ENCODE results near the gene TMEM156.
A peak's percentile ranks its signal among the peaks of the same experiment; 100 is the strongest.
"Not testable (repeated sequence)": the region's sequence is repeated elsewhere in the genome, so short reads cannot be mapped to it uniquely, and the experiment has no call there.

TMEM156 gene

DNA sequence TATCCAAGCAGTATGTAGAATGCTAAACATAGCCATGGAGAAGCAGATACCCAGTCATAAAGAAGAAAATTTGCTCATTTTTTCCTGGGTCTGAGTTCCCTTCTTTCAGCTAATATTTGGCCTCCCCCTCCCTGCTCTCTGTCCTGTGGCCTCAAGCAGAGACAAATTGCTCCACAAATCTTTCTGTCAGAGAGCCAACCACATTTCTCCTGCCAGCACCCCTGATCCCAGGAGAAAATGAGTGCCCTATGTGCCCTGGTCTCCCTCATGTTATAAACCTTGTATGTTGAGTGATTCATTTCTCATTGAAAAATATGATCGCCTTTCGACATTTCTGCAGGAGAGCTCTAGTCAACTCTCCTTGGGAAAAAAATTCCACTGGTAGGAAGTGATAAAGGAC is 82.0 kb downstream of the TMEM156 start:
- ChIA-PET POLR2A (ENCODE audit: low non-redundant PET) (no interaction called here), CTCF (no interaction called here)
- DNase-seq (ENCODE audit: low spot score): no peak

GRCh38 chr4:38949411-38950051 is 82.7 kb downstream of the TMEM156 start:
- no peak for DNase-seq (ENCODE audit: low spot score)
- H3K27ac ChIP-seq: no peak overlapping the region
- ChIA-PET POLR2A (ENCODE audit: low non-redundant PET) (no interaction called here), CTCF (no interaction called here)
- TF ChIP-seq CTCF (conservative IDR thresholded peaks at IDR 0.05; ENCODE audit: low read depth): no peak

More for the DNA sequence above, 82.0 kb downstream of the TMEM156 start:
- H3K27ac ChIP-seq: no peak overlapping the region
- no peak for TF ChIP-seq CTCF (conservative IDR thresholded peaks at IDR 0.05; ENCODE audit: low read depth)

DNA sequence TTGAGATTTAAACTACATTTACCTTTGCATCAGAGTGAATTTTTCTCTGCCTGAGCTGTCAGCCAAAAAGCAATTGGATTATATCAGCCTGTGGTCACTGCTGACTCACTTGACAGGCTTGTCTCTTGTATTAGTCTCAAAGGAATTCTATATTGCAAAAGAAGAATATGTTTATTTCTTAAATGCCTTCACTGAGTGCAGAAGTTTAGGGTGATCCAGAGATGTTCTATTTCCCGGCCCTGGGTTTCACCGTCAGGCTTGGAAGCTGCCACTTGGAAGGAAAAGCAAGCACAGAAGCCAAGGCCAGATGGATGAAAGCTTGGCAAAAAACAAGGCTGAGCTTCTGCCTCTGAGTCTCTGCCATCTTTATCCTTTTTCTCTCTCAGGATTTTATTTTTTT is 83.7 kb downstream of the TMEM156 start:
- no peak overlapping the region for H3K27ac ChIP-seq
- no peak for TF ChIP-seq CTCF (conservative IDR thresholded peaks at IDR 0.05; ENCODE audit: low read depth)
- peak; percentile 69 for DNase-seq (ENCODE audit: low spot score)
- ChIA-PET CTCF (no interaction called here), POLR2A (ENCODE audit: low non-redundant PET) (no interaction called here)

DNA sequence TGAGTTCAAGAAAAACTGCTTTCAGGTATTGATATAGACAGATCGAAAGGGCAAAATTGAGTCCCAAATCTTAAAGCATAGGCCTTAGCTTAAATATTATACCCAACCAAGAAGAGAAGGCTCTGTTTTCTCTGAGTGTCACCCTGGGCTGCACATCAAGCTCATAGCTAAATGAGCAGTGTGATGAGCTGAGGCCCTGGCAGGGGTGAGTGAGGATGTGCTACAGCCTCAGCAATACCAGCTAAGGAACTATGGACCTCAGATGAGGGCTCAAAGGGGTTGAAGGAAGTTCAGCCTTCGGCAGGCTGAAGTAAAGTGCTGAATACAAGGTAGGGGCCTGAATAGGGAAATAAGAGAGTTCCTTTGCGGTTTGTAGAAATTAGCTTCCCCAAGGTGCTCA is 85.3 kb downstream of the TMEM156 start:
- POLR2A ChIA-PET (ENCODE audit: low non-redundant PET): no interaction called here
- no peak for DNase-seq (ENCODE audit: low spot score)
- TF ChIP-seq CTCF (conservative IDR thresholded peaks at IDR 0.05; ENCODE audit: low read depth): no peak
- no peak overlapping the region for H3K27ac ChIP-seq
- CTCF ChIA-PET: no interaction called here

DNA sequence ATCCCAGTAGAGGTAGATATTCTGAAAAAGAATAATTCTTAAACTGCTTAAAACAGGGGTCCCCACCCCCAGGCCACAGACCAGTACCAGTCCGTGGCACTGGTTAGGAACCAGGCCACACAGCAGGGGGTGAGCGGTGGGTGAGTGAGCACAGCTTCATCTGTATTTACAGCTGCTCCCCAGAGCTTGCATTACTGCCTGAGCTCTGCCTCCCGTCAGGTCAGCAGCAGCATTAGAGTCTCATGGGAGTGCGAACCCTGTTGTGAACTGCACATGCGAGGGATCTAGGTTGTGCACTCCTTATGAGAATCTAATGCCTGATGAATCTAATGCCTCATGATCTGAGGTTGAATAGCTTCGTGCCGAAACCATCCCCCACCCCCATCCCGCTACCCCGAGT is 87.8 kb downstream of the TMEM156 start:
- no peak for DNase-seq (ENCODE audit: low spot score)
- ChIA-PET POLR2A (ENCODE audit: low non-redundant PET) (interaction anchor here (0.5 kb wide), 1 partner anchor 416 kb away, joined by 3 read pairs; no protein-coding TSS in a partner anchor), CTCF (interaction anchor here (0.7 to 0.8 kb wide), 2 partner anchors 42 to 80 kb away, joined by 3 read pairs; no protein-coding TSS in a partner anchor)
- no peak for TF ChIP-seq CTCF (conservative IDR thresholded peaks at IDR 0.05; ENCODE audit: low read depth)
- H3K27ac ChIP-seq: no peak overlapping the region

DNA sequence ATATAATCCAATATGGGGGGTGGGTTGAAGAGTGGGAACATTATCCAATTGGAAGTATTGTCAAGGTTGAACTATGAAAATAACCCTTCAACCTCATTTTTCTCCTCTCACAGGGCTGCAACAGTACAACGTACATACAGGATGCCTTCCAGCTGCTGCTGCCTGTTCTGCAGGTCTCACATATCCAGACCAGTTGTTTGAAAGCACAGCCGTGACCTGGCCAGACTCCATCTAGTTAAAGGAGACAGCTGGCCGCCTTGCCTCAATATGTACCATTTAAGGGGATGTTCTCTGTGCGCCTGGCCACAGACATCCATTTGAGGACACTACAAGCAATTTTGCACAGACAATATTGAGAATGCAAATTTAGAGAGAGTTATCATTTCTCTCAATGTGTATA is 88.9 kb downstream of the TMEM156 start:
- H3K27ac ChIP-seq: no peak overlapping the region
- CTCF ChIA-PET: no interaction called here
- POLR2A ChIA-PET (ENCODE audit: low non-redundant PET): interaction anchor here (0.7 kb wide), 1 partner anchor 38 kb away, joined by 4 read pairs; no protein-coding TSS in a partner anchor
- DNase-seq (ENCODE audit: low spot score): no peak
- no peak for TF ChIP-seq CTCF (conservative IDR thresholded peaks at IDR 0.05; ENCODE audit: low read depth)

- H3K27ac ChIP-seq; POLR2A ChIA-PET (ENCODE audit: low non-redundant PET); DNase-seq (ENCODE audit: low spot score); CTCF ChIA-PET: not testable (repeated sequence)
Observed at GRCh38 chr4:38941906-38942305, 90.3 kb downstream of the TMEM156 start.
